22Rv1 (cell line): Measurements from ENCODE around the gene YAP1.

ENCODE experiments used
- H3K27ac ChIP-seq: fragments of 450-650 bp; 2 replicates; pipeline ENCODE4 v1.5.1; 2017
- ZFX ChIP-seq: fragments of 450-650 bp; IDR thresholded peaks from 2 replicates; pipeline ENCODE4 v1.6.1; 2017; ENCODE audit warnings: antibody characterized with exemption, borderline replicate concordance
- TF ChIP-seq, protein P1 (sequence below): fragments of 450-650 bp; IDR thresholded peaks from 2 replicates; pipeline ENCODE4 v1.5.1; 2017; ENCODE audit warnings: mild to moderate bottlenecking

YAP1 gene

DNA sequence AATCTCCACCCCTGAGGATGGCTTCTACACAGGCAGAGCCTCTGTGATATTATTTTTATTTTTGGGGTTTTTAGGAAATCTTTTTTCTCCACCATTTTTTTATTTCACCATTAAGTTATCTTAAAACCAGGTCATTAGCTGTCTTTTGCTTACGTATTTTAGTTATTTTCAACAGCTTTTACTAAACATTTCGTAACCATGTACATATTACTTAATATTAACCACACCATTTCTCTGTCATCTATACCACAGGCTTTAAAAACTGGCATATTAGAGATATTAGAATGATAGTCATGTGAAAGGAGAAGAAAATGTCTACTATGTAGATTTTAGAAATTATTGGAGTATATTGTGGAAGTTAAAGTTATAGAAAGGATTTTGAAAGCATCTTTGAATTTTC is 37.4 kb downstream of the YAP1 start:
- no peak overlapping the region for H3K27ac ChIP-seq
- no peak for TF ChIP-seq ZFX
- TF ChIP-seq, protein P1, sequence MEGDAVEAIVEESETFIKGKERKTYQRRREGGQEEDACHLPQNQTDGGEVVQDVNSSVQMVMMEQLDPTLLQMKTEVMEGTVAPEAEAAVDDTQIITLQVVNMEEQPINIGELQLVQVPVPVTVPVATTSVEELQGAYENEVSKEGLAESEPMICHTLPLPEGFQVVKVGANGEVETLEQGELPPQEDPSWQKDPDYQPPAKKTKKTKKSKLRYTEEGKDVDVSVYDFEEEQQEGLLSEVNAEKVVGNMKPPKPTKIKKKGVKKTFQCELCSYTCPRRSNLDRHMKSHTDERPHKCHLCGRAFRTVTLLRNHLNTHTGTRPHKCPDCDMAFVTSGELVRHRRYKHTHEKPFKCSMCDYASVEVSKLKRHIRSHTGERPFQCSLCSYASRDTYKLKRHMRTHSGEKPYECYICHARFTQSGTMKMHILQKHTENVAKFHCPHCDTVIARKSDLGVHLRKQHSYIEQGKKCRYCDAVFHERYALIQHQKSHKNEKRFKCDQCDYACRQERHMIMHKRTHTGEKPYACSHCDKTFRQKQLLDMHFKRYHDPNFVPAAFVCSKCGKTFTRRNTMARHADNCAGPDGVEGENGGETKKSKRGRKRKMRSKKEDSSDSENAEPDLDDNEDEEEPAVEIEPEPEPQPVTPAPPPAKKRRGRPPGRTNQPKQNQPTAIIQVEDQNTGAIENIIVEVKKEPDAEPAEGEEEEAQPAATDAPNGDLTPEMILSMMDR, result no peak

DNA sequence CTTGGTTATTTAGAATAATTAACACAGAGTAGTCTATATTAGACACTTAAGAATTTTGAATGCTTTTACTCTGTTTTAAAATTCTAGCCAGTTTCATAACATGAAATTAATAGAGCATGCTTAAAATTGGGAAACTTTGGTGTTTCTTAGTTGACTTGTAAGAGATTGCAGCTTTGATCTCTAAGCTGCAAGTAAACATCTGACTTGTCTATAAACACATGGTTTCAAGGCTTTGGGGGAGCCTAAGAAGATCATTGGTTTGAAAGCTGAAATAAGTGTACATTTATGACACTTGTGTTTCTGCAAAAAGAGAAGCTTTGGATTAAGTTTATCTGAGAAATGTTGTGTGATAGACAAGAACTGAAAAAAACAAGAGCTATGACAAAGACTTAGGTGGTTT is 37.8 kb downstream of the YAP1 start:
- H3K27ac ChIP-seq, result no peak overlapping the region
- TF ChIP-seq ZFX, result no peak
- TF ChIP-seq, protein P1, result no peak

DNA sequence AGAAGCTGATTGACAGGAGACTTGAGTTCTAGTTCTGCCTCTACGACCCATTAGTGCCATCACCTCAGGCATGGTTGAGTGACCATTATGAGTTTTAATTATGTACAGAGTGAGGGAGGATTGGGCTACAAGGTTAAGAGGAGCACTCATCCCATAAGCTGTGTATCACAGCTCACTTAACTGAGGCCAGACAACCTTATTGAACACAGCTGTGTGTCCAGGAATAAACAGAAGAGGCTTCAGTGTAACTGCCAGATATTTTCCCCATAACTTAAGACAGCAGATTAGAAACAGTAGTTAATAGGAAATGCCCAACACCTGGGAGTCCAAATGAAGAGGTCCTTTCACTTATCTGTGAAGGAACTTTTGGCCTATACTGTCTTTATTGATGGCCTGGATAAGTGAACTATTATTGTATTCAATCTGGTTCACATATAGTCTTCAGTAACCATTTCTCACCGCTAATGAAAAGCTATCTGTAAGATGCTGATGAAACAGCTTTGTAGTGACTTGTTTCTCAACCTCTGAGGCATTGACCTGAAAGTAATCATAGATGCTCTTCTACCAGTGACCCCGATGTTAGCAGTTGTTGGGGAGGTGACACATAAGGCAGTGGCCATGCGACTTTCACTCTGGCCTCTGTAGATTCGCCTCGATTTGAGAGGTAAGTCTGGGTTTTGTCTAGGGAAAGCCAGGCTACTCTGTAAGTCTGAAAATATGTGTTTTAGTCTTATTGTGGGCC is 41.7 kb downstream of the YAP1 start:
- no peak for TF ChIP-seq ZFX
- TF ChIP-seq, protein P1, result no peak
- no peak overlapping the region for H3K27ac ChIP-seq

DNA sequence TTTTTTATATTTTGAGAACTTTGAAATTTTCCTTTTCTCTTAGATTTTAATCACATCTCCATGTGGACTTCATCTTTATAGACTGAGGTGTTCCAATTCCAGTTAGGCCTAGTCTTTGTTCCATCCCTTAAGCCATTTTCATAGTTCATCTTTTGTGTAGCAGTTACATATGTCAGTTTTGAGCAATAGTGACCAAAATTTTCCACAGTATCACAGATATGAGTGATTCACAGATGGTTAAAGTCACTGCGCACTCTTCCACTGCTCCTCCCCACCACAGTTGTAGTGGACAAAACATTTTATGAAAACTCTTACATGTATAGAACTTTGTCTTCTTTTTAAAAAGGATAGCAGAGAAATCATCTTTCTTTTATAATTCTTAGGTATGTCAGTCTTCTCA is 42.8 kb downstream of the YAP1 start:
- H3K27ac ChIP-seq, result no peak overlapping the region
- TF ChIP-seq, protein P1, result no peak
- TF ChIP-seq ZFX, result no peak

DNA sequence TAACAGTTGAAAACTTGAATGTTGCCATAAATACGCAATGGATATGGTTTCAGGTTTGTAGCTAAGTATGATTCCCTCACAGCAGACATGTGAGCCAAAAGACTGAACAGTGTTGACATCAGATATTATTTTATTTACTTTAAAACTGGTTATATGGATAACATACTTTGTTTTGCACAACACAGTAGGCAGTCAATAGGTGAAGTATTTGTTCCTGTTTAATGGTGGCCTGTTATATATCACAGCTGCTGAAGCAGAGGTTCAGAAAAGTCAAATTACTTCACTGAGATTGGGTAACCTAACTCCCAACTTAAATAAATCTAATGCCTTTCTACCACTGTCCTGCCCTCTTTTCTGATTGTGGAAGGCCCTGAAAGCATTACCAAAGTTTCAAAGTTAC is 44.6 kb downstream of the YAP1 start:
- TF ChIP-seq, protein P1, result no peak
- TF ChIP-seq ZFX, result no peak
- peak overlapping the region; percentile 40 for H3K27ac ChIP-seq

DNA sequence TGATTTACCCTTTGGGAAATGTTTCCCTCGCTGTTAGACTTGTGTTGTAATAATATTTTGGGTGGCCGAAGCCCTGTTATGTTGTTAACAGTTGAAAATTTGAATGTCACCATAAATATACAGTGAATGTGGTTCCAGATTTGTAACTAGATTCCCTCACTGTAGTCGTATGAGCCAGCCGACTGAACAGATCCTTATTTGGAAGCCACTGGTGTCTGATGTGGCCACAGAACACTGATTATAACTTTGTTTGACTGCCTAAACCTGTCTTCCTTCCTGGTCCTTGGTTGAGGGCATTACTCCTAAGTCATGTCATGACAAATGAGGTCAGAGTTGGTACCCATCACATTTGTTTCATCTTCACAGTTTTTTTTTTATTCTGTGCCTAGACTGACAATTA is 45.4 kb downstream of the YAP1 start:
- H3K27ac ChIP-seq, result peak overlapping the region; percentile 40
- TF ChIP-seq, protein P1, result no peak
- no peak for TF ChIP-seq ZFX

DNA sequence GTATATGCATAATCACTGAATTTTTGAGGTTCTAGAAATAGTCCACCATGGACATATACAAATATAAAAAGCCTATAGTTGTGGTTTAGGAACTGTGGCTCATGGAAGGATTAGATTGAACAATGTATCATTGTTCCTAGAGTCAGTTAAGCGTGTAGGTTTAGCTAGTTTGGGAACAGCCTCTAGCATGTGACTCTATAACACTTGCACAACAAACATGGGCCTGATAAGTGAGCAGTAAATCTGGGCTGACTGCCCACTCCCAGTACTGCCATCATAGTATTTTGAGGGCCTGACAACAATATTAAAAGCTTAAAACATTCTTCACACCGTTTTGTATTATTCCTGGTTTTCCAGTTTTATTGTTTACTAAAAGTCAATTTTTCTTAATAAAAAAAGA is 47.0 kb downstream of the YAP1 start:
- TF ChIP-seq, protein P1, result no peak
- no peak for TF ChIP-seq ZFX
- H3K27ac ChIP-seq, result peak overlapping the region; percentile 48
